Liver (tissue), 9 donors: ENCODE data around the gene ZNF691. TPM values are rescaled to one million over a fixed set of nuclear protein-coding genes. Genes with fewer than 3 reads are reported as not detected.

Experiments used
- DNase-seq: peaks from one replicate; pipeline ENCODE4 v3.0.0-alpha.2; 2017; ENCODE audit warnings: low spot score
- H3K27ac ChIP-seq, 2 donors: one replicate each; pipeline ENCODE4 v1.7.0; 2013; ENCODE audit warnings: inconsistent platforms in 2 of 2, low read length in 2 of 2, control low read depth in 1 of 2, low read depth in 1 of 2, mild to moderate bottlenecking in 1 of 2
- H3K27me3 ChIP-seq, 4 donors: one replicate each; pipeline versions ENCODE4 v1.6.1 to v1.7.0; 2013; ENCODE audit warnings: low read length in 3 of 4, inconsistent platforms in 1 of 4, mild to moderate bottlenecking in 1 of 4, moderate library complexity in 1 of 4; ENCODE audit not compliant: control insufficient read depth in 4 of 4, insufficient read depth in 4 of 4
- H3K36me3 ChIP-seq, 4 donors: one replicate each; pipeline versions ENCODE4 v1.6.1 to v1.7.0; 2013; ENCODE audit warnings: low read length in 3 of 4, mild to moderate bottlenecking in 3 of 4, low read depth in 1 of 4, moderate library complexity in 1 of 4; ENCODE audit not compliant: control insufficient read depth in 4 of 4, insufficient read depth in 3 of 4
- H3K4me1 ChIP-seq, 4 donors: one replicate each; pipeline versions ENCODE4 v1.6.1 to v1.7.0; 2013; ENCODE audit warnings: low read length in 3 of 4, mild to moderate bottlenecking in 3 of 4, moderate library complexity in 1 of 4; ENCODE audit not compliant: control insufficient read depth in 4 of 4, insufficient read depth in 4 of 4
- H3K4me3 ChIP-seq, 3 donors: one replicate each; pipeline versions ENCODE4 v1.6.1 to v1.7.0; 2013; ENCODE audit warnings: low read length in 3 of 3, control low read depth in 1 of 3, low read depth in 1 of 3, mild to moderate bottlenecking in 1 of 3
- H3K9ac ChIP-seq, 2 donors: one replicate each; pipeline ENCODE4 v1.7.0; 2013; ENCODE audit warnings: low read length in 2 of 2, mild to moderate bottlenecking in 2 of 2, moderate library complexity in 2 of 2, control low read depth in 1 of 2, low read depth in 1 of 2
- H3K9me3 ChIP-seq, 4 donors: one replicate each; pipeline versions ENCODE4 v1.6.1 to v1.7.0; 2013; ENCODE audit warnings: low read length in 3 of 4; ENCODE audit not compliant: control insufficient read depth in 4 of 4
- ATF3 ChIP-seq: IDR thresholded peaks from 2 replicates; pipeline ENCODE4 v1.6.1; 2016; ENCODE audit warnings: antibody characterized with exemption
- CTCF ChIP-seq: fragments of 150-350 bp; IDR thresholded peaks from 2 replicates; pipeline ENCODE4 v1.5.1; 2017; ENCODE audit warnings: improper control_type of control experiment, low read depth, low read length; ENCODE audit not compliant: missing input control
- EGR1 ChIP-seq, 2 donors: IDR thresholded peaks; 2 replicates each; pipeline ENCODE4 v1.6.1; 2016 to 2018; ENCODE audit warnings: antibody characterized with exemption in 2 of 2, low read depth in 2 of 2
- FOXA1 ChIP-seq: IDR thresholded peaks from 2 replicates; pipeline ENCODE4 v1.6.1; 2016; ENCODE audit warnings: antibody characterized with exemption
- FOXA2 ChIP-seq: IDR thresholded peaks from 2 replicates; pipeline ENCODE4 v1.6.1; 2016; ENCODE audit warnings: antibody characterized with exemption
- GABPA ChIP-seq, 2 donors: IDR thresholded peaks in 1 of 2; conservative IDR thresholded peaks in 1 of 2; 2 replicates each; pipeline ENCODE4 v1.6.1; 2016; ENCODE audit warnings: antibody characterized with exemption in 2 of 2, mild to moderate bottlenecking in 1 of 2, moderate library complexity in 1 of 2
- HNF4A ChIP-seq, 2 donors: conservative IDR thresholded peaks; 2 replicates each; pipeline ENCODE4 v1.6.1; 2016; ENCODE audit warnings: antibody characterized with exemption in 2 of 2, mild to moderate bottlenecking in 2 of 2
- HNF4G ChIP-seq: IDR thresholded peaks from 2 replicates; pipeline ENCODE4 v1.6.1; 2016; ENCODE audit warnings: antibody characterized with exemption
- JUND ChIP-seq, 2 donors: IDR thresholded peaks; 2 replicates each; pipeline ENCODE4 v1.6.1; 2016; ENCODE audit warnings: antibody characterized with exemption in 2 of 2
- MAX ChIP-seq: IDR thresholded peaks from 2 replicates; pipeline ENCODE4 v1.6.1; 2016; ENCODE audit warnings: antibody characterized with exemption
- NR2F2 ChIP-seq: IDR thresholded peaks from 2 replicates; pipeline ENCODE4 v1.6.1; 2016; ENCODE audit warnings: antibody characterized with exemption
- RAD21 ChIP-seq, 2 donors: IDR thresholded peaks; 2 replicates each; pipeline ENCODE4 v1.6.1; 2016; ENCODE audit warnings: antibody characterized with exemption in 2 of 2, mild to moderate bottlenecking in 2 of 2
- SP1 ChIP-seq: IDR thresholded peaks from 2 replicates; pipeline ENCODE4 v1.6.1; 2018; ENCODE audit warnings: antibody characterized with exemption, mild to moderate bottlenecking
- TAF1 ChIP-seq: conservative IDR thresholded peaks from 2 replicates; pipeline ENCODE4 v1.6.1; 2016; ENCODE audit warnings: antibody characterized with exemption, mild to moderate bottlenecking
- YY1 ChIP-seq: IDR thresholded peaks from 2 replicates; pipeline ENCODE4 v1.6.1; 2016; ENCODE audit warnings: antibody characterized with exemption, mild to moderate bottlenecking
- WGBS: extraction: QIAGEN DNeasy Blood & Tissue Kit; methylation state at CpG from one replicate; pipeline ENCODE4 v1.1.7; 2013; 5-methylcytosine and 5-hydroxymethylcytosine counted together
- polyA plus RNA-seq, 2 donors: library from polyadenylated mRNA; stranded (reverse) in 1 of 2; unstranded in 1 of 2; fragments of 200-250 nt in 1 of 2; fragments of >200 nt in 1 of 2; fragmentation: Nextera tagmentation in 1 of 2; extraction: Ambion mirVana in 1 of 2; gene quantifications; one replicate each; pipeline versions ENCODE4 v1.2.1 to v1.2.3, GENCODE V29; 2013 to 2015
- total RNA-seq, 2 donors: library from RNA; depleted of rRNA; stranded (reverse); fragments of >200 nt; gene quantifications; one replicate each; pipeline ENCODE4 v1.2.3, GENCODE V29; 2014
- TF ChIP-seq, protein P1 (sequence below): IDR thresholded peaks from 2 replicates; pipeline ENCODE4 v1.6.1; 2016; ENCODE audit warnings: antibody characterized with exemption
- TF ChIP-seq, protein P2 (sequence below): IDR thresholded peaks from 2 replicates; pipeline ENCODE4 v1.6.1; 2016; ENCODE audit warnings: antibody characterized with exemption, mild to moderate bottlenecking
- donor health status: healthy.
- donor health status: healthy.
- donor health status: healthy.
- donor health status: healthy.
- donor health status: healthy.

ZNF691 gene
- total and polyA plus RNA-seq, 4 donors: 2.7 to 8.9 (median 5.5) TPM

DNA sequence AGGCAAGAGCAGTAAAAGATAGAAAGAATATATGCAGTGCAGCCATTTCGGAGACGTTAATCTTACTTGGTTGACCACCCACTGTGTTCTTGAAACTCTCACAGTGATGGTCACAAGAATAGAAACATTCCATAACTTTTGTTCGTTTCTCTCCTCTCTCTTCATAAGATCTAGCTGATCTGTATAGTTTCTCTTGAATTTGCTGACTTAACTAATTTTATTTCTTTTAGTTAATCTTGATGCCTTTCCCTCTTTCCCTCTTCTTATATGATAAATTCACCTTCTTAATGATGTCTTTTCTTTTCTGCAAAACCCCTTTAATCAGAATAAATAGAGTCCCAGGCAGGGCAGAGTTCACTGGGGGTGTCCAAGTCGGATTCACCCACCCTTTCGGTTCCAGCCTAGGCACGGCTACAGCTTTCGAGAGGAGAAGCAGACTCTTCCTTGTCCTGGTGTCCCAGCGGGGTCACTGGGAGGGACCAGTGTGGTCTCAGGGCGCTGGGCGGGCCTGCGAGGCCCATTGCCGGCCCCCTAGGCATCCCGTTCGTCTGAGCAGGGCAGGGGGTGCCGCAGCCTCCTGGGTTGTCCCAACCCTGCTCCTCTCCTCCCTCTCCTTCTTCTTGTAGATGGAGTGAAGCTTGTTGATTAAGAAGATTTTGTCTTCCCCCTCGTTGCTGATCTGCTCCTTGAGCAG is 39.8 kb downstream of the ZNF691 start:
- H3K4me1 ChIP-seq: no peaks in the 10 kb centered on the region
- 86% methylated on average over 16 of the region's 16 CpGs for WGBS
- no peak for TF ChIP-seq HNF4A (conservative IDR thresholded peaks at IDR 0.05)
- TF ChIP-seq HNF4G: no peak
- TF ChIP-seq CTCF: no peak
- no peak for TF ChIP-seq ATF3
- TF ChIP-seq FOXA2: no peak
- no peak for TF ChIP-seq SP1
- TF ChIP-seq GABPA (IDR thresholded peaks at IDR 0.05 in 1 of 2, conservative IDR thresholded peaks at IDR 0.05 in 1 of 2): no peak
- no peak for TF ChIP-seq EGR1 (IDR thresholded peaks at IDR 0.05; ENCODE audit: low read depth in 2 of 2)
- no peak for TF ChIP-seq MAX
- H3K9me3 ChIP-seq: no peaks in the 10 kb centered on the region
- no peak overlapping the region for H3K27ac ChIP-seq
- DNase-seq: no peak
- no peak overlapping the region for H3K4me3 ChIP-seq
- no peaks in the 10 kb centered on the region for H3K36me3 ChIP-seq
- H3K9ac ChIP-seq: no peak overlapping the region
- H3K27me3 ChIP-seq: no peaks in the 10 kb centered on the region

GRCh38 chr1:42886800-42887199 is 40.4 kb downstream of the ZNF691 start:
- Histone ChIP-seq H3K9ac (no peak overlapping the region), H3K9me3 (no peaks in the 10 kb centered on the region), H3K27ac (no peak overlapping the region), H3K36me3 (no peaks in the 10 kb centered on the region), H3K4me1 (no peaks in the 10 kb centered on the region), H3K4me3 (no peak overlapping the region), H3K27me3 (no peaks in the 10 kb centered on the region)
- TF ChIP-seq FOXA1: no peak
- no peak for TF ChIP-seq GABPA (IDR thresholded peaks at IDR 0.05 in 1 of 2, conservative IDR thresholded peaks at IDR 0.05 in 1 of 2)
- TF ChIP-seq, protein P1, sequence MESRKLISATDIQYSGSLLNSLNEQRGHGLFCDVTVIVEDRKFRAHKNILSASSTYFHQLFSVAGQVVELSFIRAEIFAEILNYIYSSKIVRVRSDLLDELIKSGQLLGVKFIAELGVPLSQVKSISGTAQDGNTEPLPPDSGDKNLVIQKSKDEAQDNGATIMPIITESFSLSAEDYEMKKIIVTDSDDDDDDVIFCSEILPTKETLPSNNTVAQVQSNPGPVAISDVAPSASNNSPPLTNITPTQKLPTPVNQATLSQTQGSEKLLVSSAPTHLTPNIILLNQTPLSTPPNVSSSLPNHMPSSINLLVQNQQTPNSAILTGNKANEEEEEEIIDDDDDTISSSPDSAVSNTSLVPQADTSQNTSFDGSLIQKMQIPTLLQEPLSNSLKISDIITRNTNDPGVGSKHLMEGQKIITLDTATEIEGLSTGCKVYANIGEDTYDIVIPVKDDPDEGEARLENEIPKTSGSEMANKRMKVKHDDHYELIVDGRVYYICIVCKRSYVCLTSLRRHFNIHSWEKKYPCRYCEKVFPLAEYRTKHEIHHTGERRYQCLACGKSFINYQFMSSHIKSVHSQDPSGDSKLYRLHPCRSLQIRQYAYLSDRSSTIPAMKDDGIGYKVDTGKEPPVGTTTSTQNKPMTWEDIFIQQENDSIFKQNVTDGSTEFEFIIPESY: no peak
- no peak for TF ChIP-seq YY1
- no peak for DNase-seq
- WGBS: 87% methylated on average over 21 of the region's 21 CpGs

DNA sequence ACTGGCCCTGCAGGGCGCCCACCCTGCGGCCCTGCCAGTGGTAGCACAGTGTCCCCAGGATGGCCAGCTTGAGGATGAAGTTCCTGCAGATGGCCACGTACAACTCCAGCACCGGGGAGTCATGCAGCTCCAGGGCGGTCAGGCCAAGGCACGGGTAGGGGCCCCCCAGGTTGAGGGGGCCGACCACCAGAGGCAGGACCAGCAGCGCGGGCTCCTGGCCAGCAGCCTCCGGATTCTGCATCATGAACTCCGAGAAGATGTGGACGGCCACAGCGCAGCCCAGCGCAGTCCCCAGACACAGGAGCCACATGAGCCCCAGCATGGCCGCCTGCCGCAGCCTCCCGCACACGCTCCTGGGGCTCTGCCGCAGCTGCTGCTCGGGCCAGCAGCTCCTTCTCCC is 41.0 kb downstream of the ZNF691 start:
- Histone ChIP-seq H3K36me3 (no peaks in the 10 kb centered on the region), H3K4me3 (no peak overlapping the region), H3K9ac (no peak overlapping the region), H3K4me1 (no peaks in the 10 kb centered on the region), H3K9me3 (no peaks in the 10 kb centered on the region), H3K27ac (no peak overlapping the region), H3K27me3 (no peaks in the 10 kb centered on the region)
- no peak for DNase-seq
- 97% methylated on average over 20 of the region's 20 CpGs for WGBS
- TF ChIP-seq, protein P1: no peak
- TF ChIP-seq JUND (IDR thresholded peaks at IDR 0.05): no peak
- TF ChIP-seq EGR1 (IDR thresholded peaks at IDR 0.05; ENCODE audit: low read depth in 2 of 2): no peak
- TF ChIP-seq NR2F2: no peak
- no peak for TF ChIP-seq MAX
- no peak for TF ChIP-seq TAF1
- TF ChIP-seq SP1: no peak
- TF ChIP-seq, protein P2, sequence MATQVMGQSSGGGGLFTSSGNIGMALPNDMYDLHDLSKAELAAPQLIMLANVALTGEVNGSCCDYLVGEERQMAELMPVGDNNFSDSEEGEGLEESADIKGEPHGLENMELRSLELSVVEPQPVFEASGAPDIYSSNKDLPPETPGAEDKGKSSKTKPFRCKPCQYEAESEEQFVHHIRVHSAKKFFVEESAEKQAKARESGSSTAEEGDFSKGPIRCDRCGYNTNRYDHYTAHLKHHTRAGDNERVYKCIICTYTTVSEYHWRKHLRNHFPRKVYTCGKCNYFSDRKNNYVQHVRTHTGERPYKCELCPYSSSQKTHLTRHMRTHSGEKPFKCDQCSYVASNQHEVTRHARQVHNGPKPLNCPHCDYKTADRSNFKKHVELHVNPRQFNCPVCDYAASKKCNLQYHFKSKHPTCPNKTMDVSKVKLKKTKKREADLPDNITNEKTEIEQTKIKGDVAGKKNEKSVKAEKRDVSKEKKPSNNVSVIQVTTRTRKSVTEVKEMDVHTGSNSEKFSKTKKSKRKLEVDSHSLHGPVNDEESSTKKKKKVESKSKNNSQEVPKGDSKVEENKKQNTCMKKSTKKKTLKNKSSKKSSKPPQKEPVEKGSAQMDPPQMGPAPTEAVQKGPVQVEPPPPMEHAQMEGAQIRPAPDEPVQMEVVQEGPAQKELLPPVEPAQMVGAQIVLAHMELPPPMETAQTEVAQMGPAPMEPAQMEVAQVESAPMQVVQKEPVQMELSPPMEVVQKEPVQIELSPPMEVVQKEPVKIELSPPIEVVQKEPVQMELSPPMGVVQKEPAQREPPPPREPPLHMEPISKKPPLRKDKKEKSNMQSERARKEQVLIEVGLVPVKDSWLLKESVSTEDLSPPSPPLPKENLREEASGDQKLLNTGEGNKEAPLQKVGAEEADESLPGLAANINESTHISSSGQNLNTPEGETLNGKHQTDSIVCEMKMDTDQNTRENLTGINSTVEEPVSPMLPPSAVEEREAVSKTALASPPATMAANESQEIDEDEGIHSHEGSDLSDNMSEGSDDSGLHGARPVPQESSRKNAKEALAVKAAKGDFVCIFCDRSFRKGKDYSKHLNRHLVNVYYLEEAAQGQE: no peak
- TF ChIP-seq RAD21 (IDR thresholded peaks at IDR 0.05): no peak
- no peak for TF ChIP-seq HNF4A (conservative IDR thresholded peaks at IDR 0.05)
- TF ChIP-seq HNF4G: no peak
- no peak for TF ChIP-seq GABPA (IDR thresholded peaks at IDR 0.05 in 1 of 2, conservative IDR thresholded peaks at IDR 0.05 in 1 of 2)
